ENCODE data around the gene ATL2.
A peak's percentile ranks its signal among the peaks of the same experiment; 100 is the strongest.
"Not testable (repeated sequence)": the region's sequence is repeated elsewhere in the genome, so short reads cannot be mapped to it uniquely, and the experiment has no call there.

ATL2 gene

DNA sequence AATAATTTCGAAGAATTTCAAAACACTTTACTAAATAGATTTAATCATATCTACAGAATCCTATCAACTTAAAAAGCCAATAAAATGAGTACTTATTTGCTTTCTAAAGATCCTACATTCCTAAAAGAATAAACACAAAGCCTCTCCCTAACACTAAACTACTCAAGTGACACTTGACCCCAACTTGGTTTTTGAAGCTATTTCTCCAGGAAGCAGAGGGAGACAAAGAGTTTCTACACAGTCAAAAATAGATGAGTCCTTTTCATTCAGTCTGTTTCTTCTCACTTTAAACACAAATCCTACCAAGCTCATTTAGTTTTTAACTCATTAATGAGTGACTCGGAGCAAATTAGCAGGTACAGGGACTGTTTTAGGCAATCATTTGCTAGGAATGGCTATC, 2.1 kb downstream of the ATL2 start:
- Mint-ChIP-seq H3K4me3 (peak overlapping the region; percentile 94 to 95), H3K9me3 (no peaks in the 10 kb centered on the region), H3K27ac (no peak overlapping the region), H3K27me3 (no peaks in the 10 kb centered on the region), H3K4me1 (peaks cover 54% of the 10 kb centered on the region)
- no peak for ATAC-seq
- DNase-seq, result no peak

DNA sequence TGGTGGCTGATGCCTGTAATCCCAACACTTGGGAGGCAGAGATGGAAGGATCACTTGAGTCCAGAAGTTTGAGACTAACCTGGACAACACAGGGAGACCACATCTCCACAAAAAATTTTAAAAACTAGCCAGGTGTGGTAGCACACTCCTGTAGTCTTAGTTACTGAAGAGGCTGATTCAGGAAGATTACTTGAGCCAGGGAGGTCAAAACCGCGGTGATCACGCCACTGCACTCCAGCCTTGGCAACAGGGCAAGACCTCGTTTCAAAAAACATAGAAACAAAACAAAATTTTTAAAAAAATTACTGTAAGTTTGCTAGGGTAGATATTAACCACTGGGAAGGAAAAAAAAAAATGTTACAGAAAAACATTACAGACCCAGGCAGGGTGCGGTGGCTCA, 5.8 kb downstream of the ATL2 start:
- no peaks in the 10 kb centered on the region for H3K9me3 Mint-ChIP-seq
- H3K27me3 Mint-ChIP-seq, result no peaks in the 10 kb centered on the region
- DNase-seq (no peak), ATAC-seq (no peak)
- H3K4me1 Mint-ChIP-seq, result peaks cover 54% of the 10 kb centered on the region
- H3K4me3 Mint-ChIP-seq, result no peak overlapping the region
- peak overlapping the region in 1 of 2 donors; percentile 52 for H3K27ac Mint-ChIP-seq

DNA sequence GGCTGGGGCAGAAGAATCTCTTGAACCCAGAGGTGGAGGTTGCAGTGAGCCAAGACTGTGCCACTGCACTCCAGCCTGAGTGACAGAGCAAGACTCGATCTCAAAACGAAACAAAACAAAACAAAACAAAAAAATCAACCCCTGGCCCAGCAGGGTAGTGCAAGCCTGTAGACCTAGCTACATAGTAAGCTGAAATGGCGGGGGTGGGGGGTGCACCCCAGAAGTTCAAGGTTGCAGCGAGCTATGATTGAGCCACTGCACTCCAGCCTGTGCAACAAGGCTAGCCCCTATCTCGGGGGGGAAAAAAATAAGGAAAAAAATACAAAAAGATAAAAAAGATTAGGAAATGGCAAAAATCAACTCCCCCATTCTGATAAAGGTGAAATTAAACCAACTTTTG, 6.4 kb downstream of the ATL2 start:
- DNase-seq (no peak), ATAC-seq (peak; percentile 40)
- H3K27me3 Mint-ChIP-seq, result no peaks in the 10 kb centered on the region
- H3K9me3 Mint-ChIP-seq, result no peaks in the 10 kb centered on the region
- H3K4me3 Mint-ChIP-seq, result no peak overlapping the region
- no peak overlapping the region for H3K27ac Mint-ChIP-seq
- H3K4me1 Mint-ChIP-seq, result peaks cover 52% of the 10 kb centered on the region

DNA sequence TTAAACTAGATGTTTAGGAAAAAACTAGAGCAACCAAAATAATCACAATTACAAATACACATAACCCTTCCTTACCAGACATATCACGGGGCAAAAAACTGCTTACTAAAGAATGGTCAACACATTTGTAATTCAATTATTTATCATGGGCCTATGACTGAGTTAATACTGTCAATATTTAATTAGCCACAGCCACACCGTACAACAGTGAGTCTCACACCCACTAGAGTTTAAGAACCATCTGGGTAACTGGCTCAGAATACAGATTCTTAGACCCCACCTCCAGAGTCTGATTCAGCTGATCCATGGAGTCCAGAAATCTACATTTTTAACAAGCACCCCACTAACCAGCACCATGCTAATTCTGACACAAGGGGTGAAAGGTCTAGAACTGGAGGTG, 14.8 kb downstream of the ATL2 start:
- H3K4me3 Mint-ChIP-seq, result no peak overlapping the region
- ATAC-seq (no peak), DNase-seq (no peak)
- H3K27ac Mint-ChIP-seq, result no peak overlapping the region
- H3K9me3 Mint-ChIP-seq, result no peaks in the 10 kb centered on the region
- H3K4me1 Mint-ChIP-seq, result peaks cover 24% of the 10 kb centered on the region
- no peaks in the 10 kb centered on the region for H3K27me3 Mint-ChIP-seq

DNA sequence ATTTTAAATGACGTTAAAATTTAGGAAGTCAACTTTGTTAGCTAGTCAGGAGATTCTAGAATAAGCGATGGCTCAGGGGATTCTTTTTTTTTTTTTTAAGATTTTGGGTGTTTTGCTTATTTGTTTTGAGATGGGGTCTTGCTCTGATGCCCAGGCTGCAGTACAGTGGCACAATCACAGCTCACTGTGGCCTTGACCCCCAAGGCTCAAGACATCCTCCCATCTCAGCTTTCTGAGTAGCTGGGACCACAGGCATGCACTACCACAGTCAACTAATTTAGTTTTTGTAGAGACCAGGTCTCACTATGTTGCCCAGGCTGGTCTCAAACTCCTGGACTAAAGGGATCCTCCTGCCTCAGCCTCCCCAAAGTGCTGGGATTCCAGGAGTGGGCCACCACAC, 16.9 kb downstream of the ATL2 start:
- no peaks in the 10 kb centered on the region for H3K9me3 Mint-ChIP-seq
- DNase-seq (no peak), ATAC-seq (no peak)
- peaks cover 11% of the 10 kb centered on the region for H3K4me1 Mint-ChIP-seq
- H3K27me3 Mint-ChIP-seq, result no peaks in the 10 kb centered on the region
- H3K4me3 Mint-ChIP-seq, result no peak overlapping the region
- no peak overlapping the region for H3K27ac Mint-ChIP-seq

DNA sequence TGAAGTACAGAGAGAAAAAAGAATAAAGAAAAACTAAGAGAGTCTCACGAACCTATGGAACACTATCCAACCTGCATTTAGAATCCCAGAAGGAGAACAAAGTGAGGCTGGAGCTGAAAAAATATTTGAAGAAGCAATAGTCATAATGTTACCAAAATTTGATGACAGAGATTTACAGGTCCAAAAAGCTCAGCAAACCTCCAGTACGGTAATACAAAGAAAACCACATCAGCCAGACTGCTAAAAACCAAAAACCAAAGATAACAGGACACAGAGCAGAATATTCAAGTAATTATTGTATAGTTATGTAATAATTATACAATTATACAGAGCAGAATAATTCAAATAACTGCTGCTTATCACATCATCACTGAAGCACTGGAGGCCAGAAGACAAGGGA, 23.7 kb downstream of the ATL2 start:
- H3K4me3 Mint-ChIP-seq, result peak overlapping the region in 1 of 2 donors; percentile 3
- H3K27me3 Mint-ChIP-seq, result no peaks in the 10 kb centered on the region
- H3K27ac Mint-ChIP-seq, result no peak overlapping the region
- ATAC-seq (no peak), DNase-seq (no peak)
- no peaks in the 10 kb centered on the region for H3K9me3 Mint-ChIP-seq
- peaks cover 20% of the 10 kb centered on the region for H3K4me1 Mint-ChIP-seq

DNA sequence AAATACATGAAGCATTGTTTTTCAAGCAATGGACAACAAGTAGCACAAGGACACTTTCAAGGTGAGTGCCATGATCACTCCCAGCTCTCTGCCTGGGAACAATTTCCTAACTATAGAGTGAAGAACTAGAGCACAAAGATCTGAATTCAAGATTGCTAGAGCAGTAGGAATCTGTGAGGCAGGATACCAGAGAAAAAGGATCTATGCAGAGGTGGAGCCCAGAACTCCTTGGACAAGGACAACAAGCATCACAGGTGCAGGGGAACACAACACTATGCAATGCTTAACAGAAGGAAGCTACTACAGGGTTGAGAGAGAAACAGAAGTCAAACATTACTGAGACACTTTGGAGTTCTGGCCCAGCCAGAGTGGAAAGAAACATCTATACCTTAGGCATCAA, 24.7 kb downstream of the ATL2 start:
- no peak overlapping the region for H3K4me3 Mint-ChIP-seq
- no peak for ATAC-seq
- DNase-seq, result no peak
- no peaks in the 10 kb centered on the region for H3K9me3 Mint-ChIP-seq
- peaks cover 20% of the 10 kb centered on the region for H3K4me1 Mint-ChIP-seq
- H3K27me3 Mint-ChIP-seq, result no peaks in the 10 kb centered on the region
- H3K27ac Mint-ChIP-seq, result no peak overlapping the region

DNA sequence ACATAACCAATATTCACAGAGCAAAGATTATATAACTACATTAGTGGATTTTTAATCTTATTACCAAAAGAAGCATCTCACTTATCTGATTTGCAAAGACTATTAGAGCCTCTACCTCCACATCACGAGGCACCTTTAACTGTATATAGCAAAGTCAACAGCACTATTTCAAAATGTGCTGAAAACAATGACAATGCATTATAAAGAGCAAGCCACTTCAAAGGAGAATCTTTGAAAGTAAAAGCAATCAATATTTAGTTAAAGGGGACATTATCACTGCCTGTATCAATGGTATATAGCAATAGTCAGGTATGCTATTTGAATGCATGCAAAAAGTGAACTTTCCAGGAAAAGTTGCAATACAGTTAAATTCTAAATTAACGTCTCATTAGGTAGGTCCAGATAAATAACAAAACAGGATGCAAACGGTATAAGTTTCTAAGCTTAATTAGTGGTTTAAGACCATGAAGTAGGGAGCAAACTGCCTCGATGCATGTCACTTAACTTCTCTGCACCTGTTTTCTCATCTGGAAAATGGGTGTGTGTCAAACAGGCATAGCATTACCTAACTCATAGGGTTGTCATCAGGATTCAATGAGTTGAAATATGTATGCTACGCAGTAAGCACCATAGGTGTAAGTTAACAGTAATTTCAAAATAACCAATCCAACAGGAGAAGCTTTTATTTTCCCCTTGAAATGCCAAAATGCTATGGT, 31.6 kb downstream of the ATL2 start:
- DNase-seq, result no peak
- Mint-ChIP-seq H3K9me3 (peaks cover 0 to 7% of the 10 kb centered on the region in 2 donors), H3K27ac (no peak overlapping the region), H3K27me3 (no peaks in the 10 kb centered on the region), H3K4me1 (no peaks in the 10 kb centered on the region), H3K4me3 (no peak overlapping the region)
- no peak for ATAC-seq

DNA sequence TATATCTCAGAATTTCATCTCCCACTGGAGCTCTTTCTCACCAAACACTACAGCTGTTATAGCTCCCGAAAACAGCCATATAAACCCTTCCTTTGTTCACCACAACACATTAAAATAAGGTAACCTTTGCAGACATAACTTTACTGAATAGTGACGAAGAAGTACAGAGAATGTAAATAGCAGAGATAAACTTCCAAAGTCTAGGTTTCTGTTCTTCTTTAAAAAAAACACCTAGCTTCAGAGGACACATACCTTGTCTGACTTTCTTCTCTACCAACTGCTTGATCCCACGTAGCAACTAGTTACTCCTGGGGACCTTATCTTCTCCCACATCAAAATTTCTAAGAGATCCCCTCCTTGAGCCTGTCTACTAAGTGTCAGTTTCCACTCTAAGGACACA, 32.3 kb downstream of the ATL2 start:
- Mint-ChIP-seq H3K4me3 (no peak overlapping the region), H3K27me3 (no peaks in the 10 kb centered on the region), H3K9me3 (peaks cover 0 to 7% of the 10 kb centered on the region in 2 donors), H3K4me1 (no peaks in the 10 kb centered on the region), H3K27ac (no peak overlapping the region)
- DNase-seq, result no peak
- no peak for ATAC-seq

DNA sequence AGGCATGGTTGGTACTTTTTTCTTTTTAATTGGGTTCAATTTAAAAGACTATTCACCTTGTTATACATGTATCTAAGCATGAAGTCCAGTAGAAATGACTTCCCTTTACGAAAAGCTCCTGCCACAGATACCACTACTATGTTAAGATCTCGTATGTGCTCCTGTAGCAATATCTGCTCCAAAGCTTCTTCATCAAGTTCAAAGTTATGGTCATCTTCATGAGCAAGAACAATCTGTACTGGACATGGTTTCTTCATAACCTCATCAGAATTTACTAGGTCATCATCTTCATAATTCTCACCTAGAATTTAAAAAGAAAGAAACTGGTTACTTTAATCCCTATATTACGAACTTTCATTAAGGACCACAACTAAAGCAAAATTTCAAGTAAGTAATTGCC, 33.9 kb downstream of the ATL2 start:
- no peak for ATAC-seq
- Mint-ChIP-seq H3K27me3 (no peaks in the 10 kb centered on the region), H3K27ac (no peak overlapping the region), H3K4me1 (no peaks in the 10 kb centered on the region), H3K4me3 (no peak overlapping the region), H3K9me3 (peaks cover 0 to 7% of the 10 kb centered on the region in 2 donors)
- DNase-seq, result no peak

DNA sequence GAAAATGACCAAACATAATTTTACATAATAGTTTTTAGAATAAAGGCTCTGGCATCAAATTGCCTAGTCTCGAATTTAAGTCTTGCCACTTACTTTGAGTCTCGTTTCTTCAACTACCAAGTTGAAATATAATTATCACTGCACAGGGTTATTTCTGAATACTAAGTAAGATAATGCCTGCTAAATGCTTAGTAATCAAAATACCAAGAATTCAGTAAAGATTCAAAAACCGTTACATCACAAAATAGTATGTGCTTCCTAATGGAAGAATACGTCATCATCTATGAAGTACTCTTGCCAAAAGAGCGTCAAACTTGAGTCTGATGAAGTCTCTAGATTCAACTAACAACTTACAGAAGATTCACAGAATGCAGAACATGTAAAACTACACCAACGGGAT, 40.5 kb downstream of the ATL2 start:
- Mint-ChIP-seq H3K9me3 (no peaks in the 10 kb centered on the region), H3K4me3 (no peak overlapping the region), H3K4me1 (peaks cover 5% of the 10 kb centered on the region), H3K27me3 (no peaks in the 10 kb centered on the region), H3K27ac (peak overlapping the region in 1 of 2 donors; percentile 4)
- ATAC-seq, result no peak
- no peak for DNase-seq

DNA sequence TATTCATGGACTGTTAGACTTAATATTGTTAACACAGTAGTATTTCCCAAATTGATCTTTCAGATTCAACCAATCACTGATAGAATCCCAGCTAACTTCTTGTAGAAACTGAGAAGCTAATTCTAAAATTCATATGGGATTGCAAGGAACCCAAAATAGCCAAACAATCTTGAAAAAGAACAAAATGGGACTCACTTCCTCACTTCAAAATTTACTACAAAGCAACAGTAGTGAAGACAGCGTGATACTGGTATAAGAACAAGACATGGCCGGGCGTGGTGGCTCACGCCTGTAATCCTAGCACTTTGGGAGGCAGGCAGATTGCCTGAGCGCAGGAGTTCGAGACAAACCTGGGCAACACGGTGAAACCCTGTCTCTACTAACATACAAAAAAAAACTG, 46.3 kb downstream of the ATL2 start:
- DNase-seq, result no peak
- Mint-ChIP-seq H3K27ac (no peak overlapping the region), H3K9me3 (peaks cover 10 to 17% of the 10 kb centered on the region in 2 donors), H3K4me1 (peaks cover 31% of the 10 kb centered on the region), H3K27me3 (no peaks in the 10 kb centered on the region), H3K4me3 (no peak overlapping the region)
- no peak for ATAC-seq

DNA sequence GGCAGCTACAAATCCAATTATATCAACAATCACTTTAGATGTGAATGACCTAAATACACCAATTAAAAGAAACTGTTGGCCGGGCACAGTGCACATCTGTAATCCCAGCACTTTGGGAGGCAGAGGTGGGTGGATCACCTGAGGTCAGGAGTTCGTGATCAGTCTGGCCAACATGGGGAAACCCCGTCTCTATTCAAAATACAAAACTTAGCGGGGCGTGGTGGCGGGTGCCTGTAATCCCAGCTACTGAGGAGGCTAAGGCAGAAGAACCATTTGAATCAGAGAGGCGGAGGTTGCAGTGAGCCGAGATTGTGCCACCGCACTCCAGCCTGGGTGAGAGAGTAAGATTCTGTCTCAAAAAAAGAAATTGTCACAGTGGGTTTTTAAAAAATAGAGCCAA, 49.5 kb downstream of the ATL2 start:
- no peak for DNase-seq
- ATAC-seq, result no peak
- H3K9me3 Mint-ChIP-seq, result peaks cover 10 to 17% of the 10 kb centered on the region in 2 donors
- peak overlapping the region in 1 of 2 donors; percentile 34 for H3K27ac Mint-ChIP-seq
- peaks cover 42% of the 10 kb centered on the region for H3K4me1 Mint-ChIP-seq
- H3K4me3 Mint-ChIP-seq, result no peak overlapping the region
- no peaks in the 10 kb centered on the region for H3K27me3 Mint-ChIP-seq

DNA sequence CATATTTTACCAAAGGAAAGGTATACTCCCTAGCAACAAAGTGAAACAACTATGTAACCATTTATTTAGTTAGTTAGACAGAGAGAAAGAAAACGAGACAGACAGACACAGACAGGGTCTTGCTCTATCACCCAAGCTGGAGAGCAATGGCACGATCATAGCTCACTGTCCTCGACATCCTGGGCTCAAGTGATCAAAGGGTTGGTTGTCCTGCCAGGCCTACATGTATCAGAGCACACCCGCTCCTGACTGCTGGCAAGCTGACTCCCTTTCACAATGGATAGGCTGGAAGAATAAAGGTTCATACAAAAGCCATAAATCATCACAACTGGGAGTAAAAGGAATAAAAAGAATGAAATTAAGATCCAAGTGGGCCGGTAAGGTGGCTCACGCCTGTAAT, 53.5 kb downstream of the ATL2 start:
- Mint-ChIP-seq H3K27ac (peak overlapping the region in 1 of 2 donors; percentile 12), H3K4me1 (peaks cover 38% of the 10 kb centered on the region), H3K9me3 (peaks cover 0 to 2% of the 10 kb centered on the region in 2 donors), H3K27me3 (no peaks in the 10 kb centered on the region), H3K4me3 (no peak overlapping the region)
- no peak for ATAC-seq
- no peak for DNase-seq

DNA sequence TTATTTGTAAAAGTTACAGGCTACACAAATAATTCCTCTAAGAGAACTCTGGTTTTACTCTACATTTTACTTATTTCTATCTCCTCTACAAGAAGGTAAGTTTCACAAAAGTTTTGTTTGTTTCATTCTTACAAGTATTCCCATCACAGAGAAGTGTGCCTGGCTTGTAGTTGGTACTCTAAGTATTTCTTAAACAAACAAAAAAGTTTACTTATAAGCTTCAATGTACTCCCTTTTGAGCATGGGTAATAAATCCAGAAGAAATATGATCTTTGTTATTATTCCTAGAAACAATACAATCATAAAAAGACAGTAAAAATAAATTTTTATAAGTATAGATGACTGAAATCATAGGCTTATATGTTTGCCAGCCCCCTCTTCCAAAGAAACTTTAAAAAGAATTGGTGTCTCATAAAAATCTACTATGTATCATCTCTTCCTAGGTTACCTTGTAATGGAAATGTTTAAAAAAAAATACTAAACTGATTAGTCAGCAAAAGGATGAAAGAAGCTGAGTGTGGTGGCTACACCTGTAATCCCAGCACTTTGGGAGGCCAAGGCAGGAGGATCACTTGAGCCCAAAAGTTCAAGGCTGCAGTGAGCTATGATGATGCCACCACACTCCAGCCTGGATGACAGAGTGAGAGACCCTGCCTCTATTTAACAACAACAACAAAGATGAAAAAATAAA, 54.7 kb downstream of the ATL2 start:
- no peak overlapping the region for H3K27ac Mint-ChIP-seq
- no peak overlapping the region for H3K4me3 Mint-ChIP-seq
- no peak for ATAC-seq
- H3K9me3 Mint-ChIP-seq, result no peaks in the 10 kb centered on the region
- peaks cover 26% of the 10 kb centered on the region for H3K4me1 Mint-ChIP-seq
- no peaks in the 10 kb centered on the region for H3K27me3 Mint-ChIP-seq
- DNase-seq, result no peak

DNA sequence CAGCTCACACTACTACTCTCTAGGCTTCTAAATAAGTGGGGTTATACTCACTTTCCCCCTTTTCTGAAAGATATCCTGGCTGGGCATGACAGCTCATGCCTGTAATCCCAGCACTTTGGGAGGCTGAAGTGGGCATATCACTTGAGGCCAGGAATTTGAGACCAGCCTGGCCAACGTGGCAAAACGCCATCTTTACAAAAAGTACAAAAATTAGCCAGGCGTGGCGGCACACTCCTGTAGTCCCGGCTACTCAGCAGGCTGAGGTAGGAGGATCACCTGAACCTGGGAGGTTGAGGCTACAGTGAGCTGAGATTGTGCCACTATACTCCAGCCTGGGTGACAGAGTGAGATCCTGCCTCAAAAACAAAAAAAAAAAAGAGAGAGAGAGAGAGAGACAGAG, 57.8 kb downstream of the ATL2 start:
- not testable (repeated sequence) for ATAC-seq, H3K4me1 Mint-ChIP-seq, H3K27ac Mint-ChIP-seq, DNase-seq, H3K4me3 Mint-ChIP-seq, H3K27me3 Mint-ChIP-seq, H3K9me3 Mint-ChIP-seq

DNA sequence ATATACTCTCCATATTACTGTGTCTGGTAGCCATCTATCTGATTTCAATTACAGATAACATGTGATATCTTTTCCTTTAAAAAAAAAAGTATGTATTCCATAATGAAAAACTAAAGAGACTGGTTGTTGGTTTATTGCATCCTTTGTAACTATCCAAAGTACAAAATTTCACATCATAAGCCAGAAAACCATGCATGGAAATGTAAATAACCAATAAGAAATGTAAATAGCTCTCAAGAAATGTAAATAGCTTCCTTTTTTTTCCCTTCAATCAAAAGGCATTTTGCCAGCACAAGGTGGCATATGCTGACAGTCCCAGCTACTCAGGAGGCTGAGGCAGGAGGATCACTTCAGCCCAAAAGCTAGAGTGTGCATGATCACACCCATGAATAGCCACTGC, 59.3 kb downstream of the ATL2 start:
- no peaks in the 10 kb centered on the region for H3K27me3 Mint-ChIP-seq
- H3K4me1 Mint-ChIP-seq, result no peaks in the 10 kb centered on the region
- no peaks in the 10 kb centered on the region for H3K9me3 Mint-ChIP-seq
- ATAC-seq, result no peak
- DNase-seq, result no peak
- H3K27ac Mint-ChIP-seq, result no peak overlapping the region
- H3K4me3 Mint-ChIP-seq, result no peak overlapping the region

All from stimulated activated naive CD8-positive, alpha-beta T cell treated with anti-CD3 and anti-CD28 coated beads, Interleukin-15, amount 100 ng/mL, for 72 hours (primary cell).